BLaER1 treated with 17β-estradiol and CSF1 and Interleukin-3, amounts not matched to agents 10 nM and 100 nM (cell line): ENCODE measurements around the gene SSX2IP.
"Not testable (repeated sequence)": the region's sequence is repeated elsewhere in the genome, so short reads cannot be mapped to it uniquely, and the experiment has no call there.

ENCODE experiments used
- H3K27ac ChIP-seq, 11 experiments: shearing (Covaris generic); formaldehyde crosslinking; 2 replicates each; pipeline ENCODE4 v1.8.1; 2022
- H3K27me3 ChIP-seq, 11 experiments: shearing (Covaris generic); formaldehyde crosslinking; 2 replicates each; pipeline ENCODE4 v1.8.1; 2022
- H3K36me3 ChIP-seq, 11 experiments: shearing (Covaris generic); formaldehyde crosslinking; 2 replicates each; pipeline ENCODE4 v1.8.1; 2022
- H3K4me1 ChIP-seq, 10 experiments: shearing (Covaris generic); formaldehyde crosslinking; 2 replicates each; pipeline ENCODE4 v1.8.1; 2022
- H3K4me2 ChIP-seq, 11 experiments: shearing (Covaris generic); formaldehyde crosslinking; 2 replicates each; pipeline ENCODE4 v1.8.1; 2022
- H3K4me3 ChIP-seq, 10 experiments: shearing (Covaris generic); formaldehyde crosslinking; 2 replicates each; pipeline ENCODE4 v1.8.1; 2022
- H3K9ac ChIP-seq, 11 experiments: shearing (Covaris generic); formaldehyde crosslinking; 2 replicates each; pipeline ENCODE4 v1.8.1; 2022
- H3K9me3 ChIP-seq, 11 experiments: shearing (Covaris generic); formaldehyde crosslinking; replicated peaks in 1 of 11; 2 replicates each; pipeline ENCODE4 v1.8.1; 2022
- H4K20me1 ChIP-seq, 11 experiments: shearing (Covaris generic); formaldehyde crosslinking; 2 replicates each; pipeline ENCODE4 v1.8.1; 2022
- Cebpa-rat ChIP-seq, 11 experiments: shearing (Covaris generic); IDR thresholded peaks; 2 replicates each; pipeline ENCODE4 v1.8.1; 2022

The SSX2IP gene

DNA sequence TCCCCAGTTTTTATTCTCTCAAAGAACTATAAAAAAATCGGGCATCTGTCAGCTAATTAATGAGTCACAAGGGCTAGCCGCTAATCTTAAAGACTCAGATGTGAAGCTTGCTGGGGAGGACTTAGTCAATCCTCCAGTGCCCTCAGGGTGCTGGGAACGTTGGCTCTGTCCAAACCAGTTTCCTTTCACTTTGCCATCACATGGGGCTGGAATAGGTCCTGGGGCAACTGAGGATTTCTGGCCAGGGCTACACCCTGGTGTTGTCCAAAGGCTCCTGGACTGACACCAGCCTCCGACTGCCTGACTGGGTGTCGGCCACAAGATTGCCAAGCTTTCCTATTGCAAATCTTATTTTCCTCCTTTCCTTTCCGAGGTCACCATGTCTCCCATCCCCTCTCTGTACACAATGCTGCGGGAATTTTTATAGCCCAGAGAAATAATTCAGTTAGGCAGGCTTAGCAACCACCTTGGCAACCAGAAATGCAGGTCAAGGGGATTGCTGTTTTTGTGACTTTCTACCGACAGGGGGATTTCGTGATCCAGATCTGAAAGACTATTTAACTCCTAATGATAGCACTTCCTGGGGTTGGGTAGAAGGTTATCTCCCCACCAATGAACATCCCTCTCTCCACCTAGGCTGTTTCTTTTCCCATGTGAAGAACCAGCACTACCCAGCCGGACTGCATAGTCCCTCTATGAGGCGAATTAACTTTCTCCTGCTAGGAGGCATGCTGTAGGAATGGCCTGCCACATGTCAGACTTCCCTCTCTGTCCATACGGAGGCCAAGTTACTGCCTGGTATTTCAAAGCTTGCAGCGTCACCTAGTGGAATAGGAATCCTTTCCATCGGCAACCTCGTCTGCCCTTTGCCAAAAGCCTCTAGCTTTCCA is 86.1 kb downstream of the SSX2IP start:
- peaks cover 32 to 43% (median 38%) of the 10 kb centered on the region in 11 experiments for H3K9me3 ChIP-seq
- H3K9ac ChIP-seq: no peak overlapping the region
- no peak for TF ChIP-seq Cebpa-rat (IDR thresholded peaks at IDR 0.05)
- H3K4me1 ChIP-seq: peaks cover 0 to 20% (median 7%) of the 10 kb centered on the region in 10 experiments; a peak in 12 of 20 replicates
- H3K4me3 ChIP-seq: no peak overlapping the region
- H3K36me3 ChIP-seq: peaks cover 0 to 8% (median 0%) of the 10 kb centered on the region in 11 experiments; a peak in 3 of 22 replicates
- H3K27ac ChIP-seq: no peak overlapping the region
- no peaks in the 10 kb centered on the region for H3K27me3 ChIP-seq
- no peaks in the 10 kb centered on the region for H4K20me1 ChIP-seq
- no peak overlapping the region for H3K4me2 ChIP-seq

GRCh38 chr1:84603223-84603622 is 87.0 kb downstream of the SSX2IP start:
- Histone ChIP-seq H3K4me3 (no peak overlapping the region), H3K27me3 (no peaks in the 10 kb centered on the region), H3K4me1 (peaks cover 0 to 24% (median 10%) of the 10 kb centered on the region in 10 experiments; a peak in 12 of 20 replicates), H4K20me1 (no peaks in the 10 kb centered on the region), H3K9ac (no peak overlapping the region), H3K4me2 (no peak overlapping the region), H3K27ac (no peak overlapping the region), H3K9me3 (peaks cover 32 to 43% (median 38%) of the 10 kb centered on the region in 11 experiments), H3K36me3 (peaks cover 0 to 8% (median 0%) of the 10 kb centered on the region in 11 experiments; a peak in 3 of 22 replicates)
- TF ChIP-seq Cebpa-rat (IDR thresholded peaks at IDR 0.05): no peak

DNA sequence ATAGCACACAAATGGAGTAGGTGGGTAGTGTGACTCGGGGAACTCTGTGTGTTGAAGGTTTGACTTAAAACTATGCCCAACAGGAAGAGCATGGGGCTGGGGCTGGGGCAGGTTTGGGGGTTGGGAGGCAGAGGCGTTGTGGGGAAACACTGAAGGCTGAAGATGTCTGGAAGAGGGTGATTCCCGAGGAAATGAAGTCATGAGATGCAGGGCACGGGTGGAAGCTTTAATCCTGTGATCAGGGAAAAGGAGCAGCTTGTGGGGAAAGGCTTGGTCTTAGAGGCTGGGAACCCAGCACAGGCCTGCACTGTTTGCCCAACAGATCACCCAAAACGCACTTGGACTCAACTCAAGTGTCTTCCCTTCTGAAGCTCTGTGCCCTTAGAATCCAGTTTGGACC is 89.5 kb downstream of the SSX2IP start:
- Histone ChIP-seq H3K27ac (no peak overlapping the region), H3K36me3 (peaks cover 0 to 8% (median 0%) of the 10 kb centered on the region in 11 experiments; a peak in 3 of 22 replicates), H3K9me3 (peaks cover 21 to 25% (median 23%) of the 10 kb centered on the region in 11 experiments), H3K4me3 (no peak overlapping the region), H3K4me2 (peak overlapping the region in 2 of 11 experiments; percentile 33 to 84; a peak in 4 of 22 replicates), H3K27me3 (no peaks in the 10 kb centered on the region), H3K9ac (no peak overlapping the region), H3K4me1 (peaks cover 0 to 24% (median 10%) of the 10 kb centered on the region in 10 experiments; a peak in 12 of 20 replicates), H4K20me1 (no peaks in the 10 kb centered on the region)
- no peak for TF ChIP-seq Cebpa-rat (IDR thresholded peaks at IDR 0.05)

GRCh38 chr1:84598846-84599741 is 91.2 kb downstream of the SSX2IP start:
- no peaks in the 10 kb centered on the region for H3K27me3 ChIP-seq
- TF ChIP-seq Cebpa-rat (IDR thresholded peaks at IDR 0.05): no peak
- peaks cover 4 to 10% (median 6%) of the 10 kb centered on the region in 11 experiments; a peak in 21 of 22 replicates for H3K9me3 ChIP-seq
- H3K4me3 ChIP-seq: no peak overlapping the region
- H3K36me3 ChIP-seq: no peaks in the 10 kb centered on the region
- no peaks in the 10 kb centered on the region for H4K20me1 ChIP-seq
- peak overlapping the region in 4 of 11 experiments; percentile 21 to 54 (median 42); a peak in 5 of 22 replicates for H3K27ac ChIP-seq
- peak overlapping the region in 8 of 11 experiments; percentile 6 to 84 (median 52); a peak in 12 of 22 replicates for H3K4me2 ChIP-seq
- H3K4me1 ChIP-seq: peaks cover 0 to 24% (median 10%) of the 10 kb centered on the region in 10 experiments; a peak in 12 of 20 replicates
- H3K9ac ChIP-seq: peak overlapping the region in 1 of 11 experiments; percentile 47; a peak in 3 of 22 replicates

- no peak overlapping the region for H3K9ac ChIP-seq
- no peak for TF ChIP-seq Cebpa-rat (IDR thresholded peaks at IDR 0.05)
- no peaks in the 10 kb centered on the region for H4K20me1 ChIP-seq
- H3K4me1 ChIP-seq: peaks cover 0 to 24% (median 10%) of the 10 kb centered on the region in 10 experiments; a peak in 12 of 20 replicates
- no peak overlapping the region for H3K27ac ChIP-seq
- no peaks in the 10 kb centered on the region for H3K36me3 ChIP-seq
- peaks cover 0 to 12% (median 0%) of the 10 kb centered on the region in 11 experiments; a peak in 6 of 22 replicates for H3K9me3 ChIP-seq
- peak overlapping the region in 2 of 11 experiments; percentile 81 to 84; a peak in 3 of 22 replicates for H3K4me2 ChIP-seq
- no peak overlapping the region for H3K4me3 ChIP-seq
- H3K27me3 ChIP-seq: no peaks in the 10 kb centered on the region
These were observed 91.8 kb downstream of the SSX2IP start for GRCh38 chr1:84598418-84598817.

DNA sequence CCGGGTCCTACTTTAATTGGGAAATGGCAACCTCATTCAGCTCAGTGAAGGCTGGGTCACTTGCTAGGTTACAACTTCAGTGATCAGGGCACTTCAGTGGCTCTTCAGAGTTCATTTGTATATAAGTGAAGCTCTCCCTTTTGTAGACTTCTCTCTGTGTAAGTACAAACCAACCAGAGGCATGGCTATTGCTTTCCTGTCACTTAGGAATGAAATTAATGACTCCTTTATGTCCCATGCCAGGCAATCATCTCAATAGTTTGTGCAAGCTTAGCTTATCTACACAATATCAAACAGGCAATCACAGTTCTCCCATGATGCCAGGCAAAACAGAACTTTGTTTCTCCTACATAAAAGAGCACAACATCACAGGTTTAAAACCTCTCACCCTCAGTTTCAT is 93.2 kb downstream of the SSX2IP start:
- H3K4me3 ChIP-seq: no peak overlapping the region
- no peaks in the 10 kb centered on the region for H3K36me3 ChIP-seq
- H3K9ac ChIP-seq: no peak overlapping the region
- H3K27me3 ChIP-seq: no peaks in the 10 kb centered on the region
- H3K4me1 ChIP-seq: peaks cover 0 to 24% (median 10%) of the 10 kb centered on the region in 10 experiments; a peak in 12 of 20 replicates
- H3K9me3 ChIP-seq: peaks cover 0 to 13% (median 0%) of the 10 kb centered on the region in 11 experiments; a peak in 5 of 22 replicates
- no peaks in the 10 kb centered on the region for H4K20me1 ChIP-seq
- TF ChIP-seq Cebpa-rat (IDR thresholded peaks at IDR 0.05): no peak
- H3K4me2 ChIP-seq: no peak overlapping the region
- no peak overlapping the region for H3K27ac ChIP-seq

- H3K4me3 ChIP-seq, H3K27ac ChIP-seq, H3K4me2 ChIP-seq, H3K36me3 ChIP-seq, H4K20me1 ChIP-seq, H3K9ac ChIP-seq, H3K27me3 ChIP-seq: not testable (repeated sequence)
- H3K9me3 ChIP-seq: peaks cover 0 to 21% (median 0%) of the 10 kb centered on the region in 11 experiments; a peak in 6 of 22 replicates
- peaks cover 0 to 16% (median 10%) of the 10 kb centered on the region in 10 experiments; a peak in 12 of 20 replicates for H3K4me1 ChIP-seq
These were observed 95.3 kb downstream of the SSX2IP start for GRCh38 chr1:84594959-84595358.
